GM15510 (cell line): ENCODE measurements around the gene BAD.
A peak's percentile ranks its signal among the peaks of the same experiment; 100 is the strongest.

Source experiments
- POLR2A ChIP-seq: IDR thresholded peaks from 3 replicates; pipeline ENCODE4 v1.6.1; 2011; ENCODE audit warnings: borderline replicate concordance; ENCODE audit not compliant: insufficient read length; ENCODE audit errors: extremely low read depth

Gene BAD

DNA sequence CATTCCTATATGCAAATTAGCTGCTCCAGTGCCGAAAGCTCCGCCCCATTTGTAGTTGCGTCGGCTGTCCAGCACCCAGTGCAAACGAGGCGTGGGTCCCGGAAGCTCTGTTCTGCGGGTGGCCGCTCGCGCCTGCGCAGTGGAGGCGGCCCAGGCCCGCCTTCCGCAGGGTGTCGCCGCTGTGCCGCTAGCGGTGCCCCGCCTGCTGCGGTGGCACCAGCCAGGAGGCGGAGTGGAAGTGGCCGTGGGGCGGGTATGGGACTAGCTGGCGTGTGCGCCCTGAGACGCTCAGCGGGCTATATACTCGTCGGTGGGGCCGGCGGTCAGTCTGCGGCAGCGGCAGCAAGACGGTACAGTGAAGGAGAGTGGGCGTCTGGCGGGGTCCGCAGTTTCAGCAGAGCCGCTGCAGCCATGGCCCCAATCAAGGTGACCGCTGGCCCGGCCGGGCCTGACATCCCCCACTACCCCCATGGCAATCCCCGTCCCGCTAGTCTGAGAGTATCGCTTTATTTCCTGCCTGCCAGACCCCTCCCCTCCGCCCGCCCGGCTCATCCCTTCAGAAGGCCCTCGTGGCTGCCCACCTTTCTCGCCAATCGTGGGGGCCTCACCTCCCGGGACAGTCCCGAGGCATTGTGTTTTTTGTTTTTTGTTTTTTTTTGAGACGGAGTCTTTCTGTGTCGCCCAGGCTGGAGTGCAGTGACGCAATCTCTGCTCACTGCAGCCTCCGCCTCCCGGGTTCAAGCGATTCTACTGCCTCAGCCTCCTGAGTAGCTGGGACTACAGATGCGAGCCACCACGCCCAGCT is 33.7 kb upstream of the BAD start, which contains the start of gene PRDX5:
Gene PRDX5 (plus strand): TSS at position 161 of the 805 bp plus-strand sequence. CDS start 95 bp downstream, at position 256.
- peak; percentile 79 for TF ChIP-seq POLR2A

DNA sequence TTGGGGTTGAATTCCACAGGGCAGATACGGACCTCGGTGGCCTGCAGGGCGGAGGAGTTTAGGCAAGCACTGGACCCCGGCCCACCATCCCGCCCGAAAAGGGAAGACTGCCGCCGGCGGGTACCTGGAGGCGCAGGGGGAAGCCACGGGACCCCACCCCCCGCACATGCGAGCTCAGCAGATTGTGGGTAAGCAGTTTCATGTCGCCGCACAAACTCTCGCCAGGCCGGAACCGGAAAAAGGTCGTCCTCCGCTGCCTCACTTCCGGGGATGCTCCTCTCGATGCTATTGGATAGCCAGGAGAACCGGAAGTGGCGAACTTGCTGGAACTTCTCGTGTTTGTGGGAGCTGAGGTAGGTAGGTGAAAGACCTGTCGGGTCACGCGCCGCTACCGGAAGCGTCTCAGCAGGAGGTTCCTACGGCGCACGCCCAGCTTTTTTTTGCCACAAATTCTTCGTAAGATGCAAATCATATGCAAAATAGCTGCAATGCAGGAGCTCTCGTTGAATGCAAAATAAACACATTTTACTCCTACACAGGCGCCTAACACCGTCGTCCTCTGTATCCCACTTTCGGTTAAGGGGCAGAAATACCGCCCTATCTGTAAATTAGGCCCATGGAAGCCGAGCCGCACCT is 33.0 kb upstream of the BAD start, which contains the start of gene TRMT112:
Gene TRMT112 (minus strand): TSS at position 235 of the 636 bp plus-strand sequence. CDS start 33 bp downstream, at position 202.
- TF ChIP-seq POLR2A = peak; percentile 71

- no peak for TF ChIP-seq POLR2A
Observed at GRCh38 chr11:64316672-64317324, 32.3 kb upstream of the BAD start.

DNA sequence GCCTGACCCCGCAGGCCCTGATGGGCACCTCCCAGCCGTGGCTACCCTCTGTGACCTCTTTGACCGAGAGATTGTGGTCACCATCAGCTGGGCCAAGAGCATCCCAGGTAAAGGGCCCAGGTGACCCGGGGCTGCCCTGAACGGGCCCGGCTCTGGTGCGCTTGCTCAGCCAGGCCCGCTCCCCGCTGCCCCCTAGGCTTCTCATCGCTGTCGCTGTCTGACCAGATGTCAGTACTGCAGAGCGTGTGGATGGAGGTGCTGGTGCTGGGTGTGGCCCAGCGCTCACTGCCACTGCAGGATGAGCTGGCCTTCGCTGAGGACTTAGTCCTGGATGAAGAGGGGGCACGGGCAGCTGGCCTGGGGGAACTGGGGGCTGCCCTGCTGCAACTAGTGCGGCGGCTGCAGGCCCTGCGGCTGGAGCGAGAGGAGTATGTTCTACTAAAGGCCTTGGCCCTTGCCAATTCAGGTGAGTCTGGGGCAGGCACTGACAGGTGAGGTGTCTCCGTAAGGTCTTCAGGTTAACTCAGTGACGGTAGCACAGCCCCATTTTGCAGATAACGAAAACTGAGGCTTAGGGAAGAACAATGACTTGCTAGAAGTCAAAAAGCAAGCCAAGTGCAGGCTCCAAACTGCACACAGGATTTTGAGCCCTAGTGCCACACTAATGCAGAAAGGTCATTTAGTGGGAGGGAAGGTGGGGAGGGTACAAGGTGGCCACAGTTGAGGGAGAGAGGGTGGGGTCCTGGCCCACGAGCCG is 30.5 kb upstream of the BAD start:
- TF ChIP-seq POLR2A = no peak

GRCh38 chr11:64314146-64314804 is 29.8 kb upstream of the BAD start:
- TF ChIP-seq POLR2A = no peak

DNA sequence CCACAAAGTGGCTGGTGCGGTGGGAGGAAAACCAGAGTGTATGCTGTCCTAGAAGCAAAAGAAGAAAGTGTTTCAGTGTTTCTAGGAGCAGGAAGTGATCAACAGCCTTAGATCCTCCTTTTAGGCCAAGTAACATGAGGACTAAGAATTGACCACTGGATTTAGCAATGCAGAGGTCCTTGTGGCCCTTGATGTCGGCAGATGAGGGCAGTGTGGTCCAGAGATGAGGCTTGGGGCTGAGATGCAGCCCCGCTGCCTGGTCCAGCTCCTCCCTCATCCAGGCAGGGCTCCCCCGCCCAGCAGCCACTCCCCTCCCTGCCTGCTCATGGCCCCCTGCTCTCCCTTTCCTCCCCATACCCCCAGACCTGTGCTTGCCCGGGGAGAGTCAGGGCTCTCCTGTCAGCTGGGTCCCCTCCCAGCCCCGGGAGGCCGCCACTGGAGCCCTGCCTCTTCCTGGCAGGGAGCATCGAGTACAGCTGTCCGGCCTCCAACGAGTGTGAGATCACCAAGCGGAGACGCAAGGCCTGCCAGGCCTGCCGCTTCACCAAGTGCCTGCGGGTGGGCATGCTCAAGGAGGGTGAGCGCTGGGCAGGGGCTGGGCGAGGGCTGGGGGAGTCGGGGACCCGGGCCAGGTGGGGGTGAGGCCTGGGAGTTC is 29.2 kb upstream of the BAD start:
- TF ChIP-seq POLR2A = no peak

DNA sequence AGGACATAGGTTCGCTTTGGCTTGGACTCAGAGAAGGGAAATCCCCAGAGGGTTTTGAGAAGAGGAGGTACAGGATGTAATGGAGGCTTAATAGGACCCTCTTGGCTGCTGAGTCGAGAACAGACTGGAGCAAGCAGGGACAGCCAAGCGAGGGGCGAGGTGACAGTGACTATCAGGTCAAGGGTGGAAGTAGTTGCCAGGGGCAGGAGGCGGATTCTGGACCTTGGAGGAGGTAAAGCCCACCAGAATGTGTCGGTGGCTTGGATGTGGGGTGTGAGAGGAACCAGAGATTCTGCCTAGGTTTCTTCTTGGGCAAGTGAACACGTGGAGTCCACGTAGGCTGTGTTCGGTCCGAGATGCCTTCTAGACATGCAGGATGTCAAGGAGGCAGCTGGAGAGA is 28.5 kb upstream of the BAD start:
- no peak for TF ChIP-seq POLR2A

DNA sequence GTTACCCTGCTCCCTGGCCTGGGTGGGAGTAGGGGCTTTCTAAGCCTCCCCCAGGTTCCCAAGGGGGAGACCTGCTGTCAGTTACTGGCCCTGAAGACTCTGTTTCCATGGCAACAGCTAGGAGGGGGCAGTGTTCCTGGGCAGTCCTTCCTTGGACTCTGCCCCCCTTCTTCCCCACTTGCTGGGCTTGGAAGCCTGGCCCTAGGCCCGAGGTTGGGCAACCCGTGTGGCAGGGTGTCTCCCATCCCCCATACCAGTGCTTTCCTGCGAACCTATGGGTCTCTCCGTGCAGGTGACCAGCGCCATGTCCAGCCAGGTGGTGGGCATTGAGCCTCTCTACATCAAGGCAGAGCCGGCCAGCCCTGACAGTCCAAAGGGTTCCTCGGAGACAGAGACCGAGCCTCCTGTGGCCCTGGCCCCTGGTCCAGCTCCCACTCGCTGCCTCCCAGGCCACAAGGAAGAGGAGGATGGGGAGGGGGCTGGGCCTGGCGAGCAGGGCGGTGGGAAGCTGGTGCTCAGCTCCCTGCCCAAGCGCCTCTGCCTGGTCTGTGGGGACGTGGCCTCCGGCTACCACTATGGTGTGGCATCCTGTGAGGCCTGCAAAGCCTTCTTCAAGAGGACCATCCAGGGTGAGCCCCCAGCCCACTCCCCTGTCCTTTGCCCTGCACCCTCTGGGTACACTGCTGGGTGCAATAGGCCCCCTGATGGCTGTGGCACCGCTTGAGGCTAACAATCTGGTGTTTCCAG is 22.6 kb upstream of the BAD start:
- TF ChIP-seq POLR2A = no peak

DNA sequence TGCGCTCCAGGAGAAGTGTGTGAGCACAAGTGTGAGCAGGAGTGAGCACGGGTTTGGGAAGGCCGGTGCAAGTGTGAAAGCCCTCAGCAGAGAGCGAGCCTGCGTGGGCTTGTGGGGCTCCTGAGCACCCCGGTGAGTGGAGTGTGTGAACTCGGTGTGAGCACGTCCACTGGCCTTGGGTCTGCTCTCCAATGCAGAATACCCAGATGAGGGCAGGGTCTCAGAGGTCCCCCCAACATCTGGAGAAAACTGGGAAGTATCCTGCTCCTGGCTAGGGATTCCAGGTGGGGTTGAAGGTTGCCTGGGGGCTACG is 22.1 kb upstream of the BAD start:
- TF ChIP-seq POLR2A = no peak

DNA sequence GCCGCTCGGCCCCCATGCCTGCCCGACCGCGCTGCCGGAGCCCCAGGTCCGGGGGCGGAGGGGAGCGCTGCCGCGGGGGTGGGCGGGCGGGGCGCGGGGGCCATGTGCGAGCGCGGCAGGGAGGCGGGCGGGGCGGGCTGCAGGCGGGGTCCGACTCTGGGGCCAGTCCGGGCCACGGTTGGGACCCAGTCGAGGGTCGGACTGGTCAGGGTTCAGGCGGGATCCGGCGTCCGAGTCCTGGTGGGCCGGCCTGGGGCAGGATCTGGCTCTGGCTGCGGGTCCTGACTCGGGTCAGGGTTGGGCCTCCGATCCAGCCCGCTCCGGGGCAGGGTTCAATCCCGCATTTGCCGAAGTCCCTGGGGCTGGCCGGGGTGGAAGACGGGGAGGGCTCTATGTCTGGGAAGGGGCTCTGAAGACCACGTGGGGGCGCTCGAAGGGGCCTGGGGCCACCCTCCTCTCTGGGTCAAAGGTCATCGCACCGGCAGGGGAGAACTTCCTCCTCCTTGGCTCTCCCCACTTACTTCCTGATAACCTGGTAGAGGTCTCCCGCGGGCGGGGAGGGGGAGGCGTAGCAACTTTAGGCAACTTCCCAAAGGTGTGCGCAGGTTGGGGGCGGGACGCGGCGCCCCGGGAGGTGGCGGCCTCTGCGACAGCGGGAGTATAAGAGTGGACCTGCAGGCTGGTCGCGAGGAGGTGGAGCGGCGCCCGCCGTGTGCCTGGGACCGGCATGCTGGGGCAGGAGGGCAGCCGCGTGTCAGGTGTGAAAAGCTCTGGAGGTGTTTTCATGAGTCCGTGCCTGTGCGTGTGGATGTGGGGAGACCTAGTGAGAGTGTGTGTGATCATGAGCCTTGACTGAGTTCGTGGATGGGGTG is 21.5 kb upstream of the BAD start:
- TF ChIP-seq POLR2A = peak; percentile 34

GRCh38 chr11:64305075-64305690 is 20.7 kb upstream of the BAD start, which contains the start of gene ESRRA:
Gene ESRRA, plus strand, starts transcription at chr11:64305524. Its CDS starts 1,656 bp downstream, at chr11:64307180.
- TF ChIP-seq POLR2A = peak; percentile 73

GRCh38 chr11:64304316-64305072 is 20.0 kb upstream of the BAD start:
- TF ChIP-seq POLR2A = peak; percentile 71

- no peak for TF ChIP-seq POLR2A
Observed at GRCh38 chr11:64304032-64304315, 19.5 kb upstream of the BAD start.
